NB4 (cell line): ENCODE measurements around the gene SGTA.

Source experiments
- DNase-seq: peaks from one replicate; pipeline ENCODE4 v3.0.0; 2010; ENCODE audit warnings: low read depth
- H3K4me3 ChIP-seq: one replicate; pipeline ENCODE4 v1.5.1; 2011; ENCODE audit warnings: mild to moderate bottlenecking, low read depth, low read length, moderate library complexity
- MYC ChIP-seq: IDR thresholded peaks from 2 replicates; pipeline ENCODE4 v1.6.1; 2011; ENCODE audit warnings: low read depth, low read length
- POLR2A ChIP-seq: IDR thresholded peaks from 2 replicates; pipeline ENCODE4 v1.6.1; 2011; ENCODE audit warnings: mild to moderate bottlenecking; ENCODE audit not compliant: insufficient read length; ENCODE audit errors: extremely low read depth
- TF ChIP-seq, protein P1 (sequence below): IDR thresholded peaks from 2 replicates; pipeline ENCODE4 v1.6.1; 2011; ENCODE audit warnings: low read depth, low read length
- TF ChIP-seq, protein P2 (sequence below): IDR thresholded peaks from one replicate; pipeline ENCODE4 v1.5.1; 2012; ENCODE audit warnings: low read depth, low read length

The SGTA gene, protein sequence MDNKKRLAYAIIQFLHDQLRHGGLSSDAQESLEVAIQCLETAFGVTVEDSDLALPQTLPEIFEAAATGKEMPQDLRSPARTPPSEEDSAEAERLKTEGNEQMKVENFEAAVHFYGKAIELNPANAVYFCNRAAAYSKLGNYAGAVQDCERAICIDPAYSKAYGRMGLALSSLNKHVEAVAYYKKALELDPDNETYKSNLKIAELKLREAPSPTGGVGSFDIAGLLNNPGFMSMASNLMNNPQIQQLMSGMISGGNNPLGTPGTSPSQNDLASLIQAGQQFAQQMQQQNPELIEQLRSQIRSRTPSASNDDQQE

DNA sequence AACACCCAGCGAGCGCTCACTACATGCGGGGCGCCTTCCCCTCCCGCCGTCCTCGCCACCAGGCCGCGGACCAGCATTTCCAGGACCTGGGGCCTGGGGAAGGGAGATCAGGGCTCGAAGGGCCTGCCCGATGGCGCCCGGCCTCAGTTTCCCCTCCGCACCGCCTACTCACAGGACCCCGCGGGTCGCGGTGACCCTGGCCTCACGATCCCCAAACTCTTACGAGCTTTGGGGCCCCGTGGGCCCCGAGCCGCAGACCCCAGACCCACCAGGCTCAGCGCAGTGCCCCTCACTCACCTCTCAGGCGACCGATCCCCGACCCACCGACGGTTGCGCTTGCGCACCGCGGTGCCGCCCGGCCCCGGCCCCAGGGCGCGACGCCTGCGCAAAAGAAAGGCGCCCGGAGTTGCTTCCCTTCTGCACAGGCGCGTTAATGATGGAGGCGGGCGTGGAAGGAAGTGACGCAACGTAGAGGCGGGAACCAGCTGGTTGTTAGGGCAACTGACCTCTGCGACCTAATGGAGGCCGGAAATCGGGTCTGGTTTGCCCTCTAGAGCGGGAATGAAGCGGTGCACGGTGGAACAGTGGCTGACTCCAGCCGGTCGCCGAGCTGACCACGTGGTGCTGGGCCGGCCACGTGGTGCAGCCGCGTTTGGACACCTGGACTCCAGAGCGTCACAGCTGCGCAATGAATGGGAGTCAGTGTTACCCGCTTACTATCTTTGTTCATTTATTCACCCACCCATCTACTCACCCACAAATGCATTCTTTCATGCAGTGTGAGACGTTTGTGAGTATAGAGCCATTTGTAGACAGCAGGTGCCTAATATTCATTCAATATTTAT lies at the start of gene SGTA:
Gene SGTA (minus strand): TSS at position 338 of the 845 bp plus-strand sequence. CDS start 14,205 bp downstream, outside the sequence.
- peak within 1 kb of the TSS; percentile 92 for H3K4me3 ChIP-seq
- peak; percentile 73 for TF ChIP-seq POLR2A
- TF ChIP-seq, protein P1, sequence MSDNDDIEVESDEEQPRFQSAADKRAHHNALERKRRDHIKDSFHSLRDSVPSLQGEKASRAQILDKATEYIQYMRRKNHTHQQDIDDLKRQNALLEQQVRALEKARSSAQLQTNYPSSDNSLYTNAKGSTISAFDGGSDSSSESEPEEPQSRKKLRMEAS = peak; percentile 100
- peak; percentile 100 for TF ChIP-seq MYC
- TF ChIP-seq, protein P2, sequence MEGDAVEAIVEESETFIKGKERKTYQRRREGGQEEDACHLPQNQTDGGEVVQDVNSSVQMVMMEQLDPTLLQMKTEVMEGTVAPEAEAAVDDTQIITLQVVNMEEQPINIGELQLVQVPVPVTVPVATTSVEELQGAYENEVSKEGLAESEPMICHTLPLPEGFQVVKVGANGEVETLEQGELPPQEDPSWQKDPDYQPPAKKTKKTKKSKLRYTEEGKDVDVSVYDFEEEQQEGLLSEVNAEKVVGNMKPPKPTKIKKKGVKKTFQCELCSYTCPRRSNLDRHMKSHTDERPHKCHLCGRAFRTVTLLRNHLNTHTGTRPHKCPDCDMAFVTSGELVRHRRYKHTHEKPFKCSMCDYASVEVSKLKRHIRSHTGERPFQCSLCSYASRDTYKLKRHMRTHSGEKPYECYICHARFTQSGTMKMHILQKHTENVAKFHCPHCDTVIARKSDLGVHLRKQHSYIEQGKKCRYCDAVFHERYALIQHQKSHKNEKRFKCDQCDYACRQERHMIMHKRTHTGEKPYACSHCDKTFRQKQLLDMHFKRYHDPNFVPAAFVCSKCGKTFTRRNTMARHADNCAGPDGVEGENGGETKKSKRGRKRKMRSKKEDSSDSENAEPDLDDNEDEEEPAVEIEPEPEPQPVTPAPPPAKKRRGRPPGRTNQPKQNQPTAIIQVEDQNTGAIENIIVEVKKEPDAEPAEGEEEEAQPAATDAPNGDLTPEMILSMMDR = peak; percentile 7
- DNase-seq = peak; percentile 97

DNA sequence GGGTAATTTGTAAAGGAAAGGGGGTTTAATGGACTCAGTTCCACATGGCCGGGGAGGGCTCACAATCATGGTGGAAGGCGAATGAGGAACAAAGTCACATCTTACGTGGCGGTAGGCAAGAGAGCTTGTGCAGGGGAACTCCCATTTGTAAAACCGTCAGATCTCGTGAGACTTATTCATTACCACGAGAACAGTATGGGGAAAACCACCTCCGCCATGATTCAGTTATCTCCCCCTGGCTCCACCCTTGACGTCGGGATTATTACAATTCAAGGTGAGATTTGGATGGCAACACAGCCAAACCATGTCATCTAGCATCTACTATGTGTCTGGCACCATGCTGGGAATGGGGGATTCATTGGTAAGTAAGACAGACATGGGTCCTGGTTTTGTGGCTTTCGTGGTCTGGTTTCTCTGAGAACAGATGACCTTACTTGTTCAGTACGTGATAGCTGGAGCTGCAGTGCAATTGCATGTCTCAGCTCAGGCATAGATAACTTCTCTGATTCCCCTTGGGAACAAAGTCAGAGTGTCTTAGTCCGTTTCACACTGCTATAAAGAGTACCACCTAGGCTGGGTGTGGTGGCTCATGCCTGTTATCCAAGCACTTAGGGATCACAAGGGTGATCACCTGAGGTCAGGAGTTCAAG lies 44.9 kb upstream of the SGTA start:
- no peak overlapping the region for H3K4me3 ChIP-seq
- TF ChIP-seq POLR2A (no peak), MYC (no peak)
- TF ChIP-seq, protein P2 = no peak
- TF ChIP-seq, protein P1 = no peak
- DNase-seq = peak; percentile 70

DNA sequence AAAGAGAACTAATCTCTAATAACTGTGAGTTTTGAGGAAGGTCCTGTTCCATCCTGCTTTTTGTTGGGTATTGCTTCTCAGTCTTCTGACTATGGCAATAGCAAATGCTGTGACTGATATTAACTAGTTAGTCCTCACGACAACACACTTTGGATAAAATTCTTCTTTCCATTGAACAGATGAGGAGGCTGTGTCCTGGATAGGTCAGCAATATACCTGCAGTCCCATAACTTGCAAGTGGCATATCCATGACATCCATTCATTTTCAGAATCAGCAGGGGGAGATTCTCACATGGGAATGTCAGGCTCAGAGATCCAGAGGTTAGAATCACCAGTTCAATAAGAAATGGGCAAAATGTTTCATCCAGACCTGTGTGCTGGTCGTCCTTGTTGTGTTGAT lies 43.9 kb upstream of the SGTA start:
- no peak overlapping the region for H3K4me3 ChIP-seq
- no peak for TF ChIP-seq POLR2A
- TF ChIP-seq, protein P1 = no peak
- TF ChIP-seq, protein P2 = no peak
- no peak for TF ChIP-seq MYC
- DNase-seq = no peak

DNA sequence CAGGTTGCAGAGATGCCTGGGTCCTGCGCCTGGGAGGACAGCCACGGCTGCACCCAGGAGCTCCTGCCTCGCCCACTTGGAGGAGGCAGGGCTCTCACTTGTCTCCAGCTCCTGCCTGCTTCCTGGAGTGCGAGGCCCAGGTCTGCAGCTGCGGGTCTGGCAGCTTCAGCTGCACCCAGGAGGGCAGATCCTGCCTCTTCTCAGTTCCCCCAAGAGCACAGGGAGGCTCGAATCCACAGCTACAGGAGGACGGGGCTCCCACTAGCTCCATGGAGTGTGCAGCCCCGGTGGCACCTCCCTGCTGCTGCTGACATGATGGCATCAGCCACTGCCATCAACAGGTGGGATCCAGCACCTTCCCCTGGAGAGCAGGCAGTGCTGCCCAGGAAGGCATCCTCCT lies 41.1 kb upstream of the SGTA start:
- TF ChIP-seq, protein P1 = no peak
- TF ChIP-seq, protein P2 = no peak
- TF ChIP-seq POLR2A = no peak
- TF ChIP-seq MYC = no peak
- no peak for DNase-seq
- no peak overlapping the region for H3K4me3 ChIP-seq

DNA sequence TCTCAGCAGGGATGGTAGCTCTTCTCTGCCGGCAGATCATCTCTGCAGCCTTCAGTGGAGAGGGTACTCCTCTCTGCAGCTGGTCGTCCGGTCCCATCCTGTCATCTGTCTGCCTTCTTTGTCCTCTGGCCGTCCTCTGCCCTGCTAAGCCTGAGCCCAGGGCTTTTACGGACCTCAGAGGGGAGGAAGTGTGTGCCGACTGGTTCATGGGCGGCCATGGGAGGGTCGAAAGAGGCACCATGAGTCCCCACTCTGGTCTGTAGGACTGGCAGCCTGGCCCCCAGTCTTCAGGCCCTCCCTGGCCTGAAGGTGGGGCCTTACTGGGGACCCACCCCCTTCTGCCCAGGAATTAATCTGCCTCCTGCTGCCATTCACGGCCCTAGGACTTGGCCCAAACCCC lies 40.6 kb upstream of the SGTA start:
- no peak overlapping the region for H3K4me3 ChIP-seq
- DNase-seq = no peak
- no peak for TF ChIP-seq POLR2A
- TF ChIP-seq, protein P1 = no peak
- TF ChIP-seq MYC = no peak
- TF ChIP-seq, protein P2 = no peak
